ENCODE measurements around the gene STX18.

GRCh38 chr4:4388311-4388790, 153.5 kb downstream of the STX18 start:
- TF ChIP-seq POLR2A (IDR thresholded peaks at IDR 0.05) (no peak), CTCF (IDR thresholded peaks at IDR 0.05) (no peak)
